ENCODE results near the gene PDE6G.

Gene PDE6G

DNA sequence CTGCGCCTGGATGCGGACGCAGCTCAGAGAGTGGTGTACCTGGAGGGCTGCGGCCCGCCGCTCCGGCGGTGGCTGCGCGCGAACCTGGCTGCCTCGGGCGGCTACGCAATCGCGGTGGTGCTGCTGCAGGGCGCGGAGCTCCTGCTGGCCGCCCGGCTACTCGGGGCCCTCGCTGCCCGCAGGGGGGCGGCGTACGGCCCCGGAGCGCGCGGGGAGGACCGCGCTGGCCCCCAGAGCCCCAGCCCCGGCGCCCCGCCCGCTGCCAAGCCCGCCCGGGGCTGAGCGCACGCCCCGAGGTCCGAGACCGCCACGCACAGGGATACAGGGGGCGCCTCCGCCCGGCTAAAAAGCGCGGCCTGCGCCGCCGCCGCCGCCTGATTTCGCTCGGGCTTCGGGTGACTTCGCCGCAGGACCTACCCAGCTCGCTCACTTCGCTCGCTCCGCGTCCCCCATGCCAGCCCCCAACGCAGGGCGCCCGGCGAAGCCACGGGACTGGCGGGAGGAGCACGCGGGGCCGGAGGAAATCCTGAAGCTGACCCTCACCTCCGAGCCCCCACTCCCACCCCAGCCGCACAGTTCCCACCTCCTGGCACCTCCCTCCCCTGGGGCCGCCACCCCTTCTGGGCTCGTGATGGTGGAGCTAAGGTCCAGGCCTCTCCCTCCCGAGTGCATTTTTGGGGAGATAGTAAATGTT, 8.2 kb downstream of the PDE6G start:
- Histone ChIP-seq H3K36me3 (ENCODE audit: control insufficient read depth, insufficient read depth, low read length) (no peaks in the 10 kb centered on the region), H3K27me3 (replicated peaks; ENCODE audit: control insufficient read depth, insufficient read depth, low read length) (no peaks in the 10 kb centered on the region), H3K4me3 (replicated peaks; ENCODE audit: low read depth, low read length) (no peak overlapping the region)
- no peak for DNase-seq (ENCODE audit: extremely low read depth, insufficient read length)
- TF ChIP-seq CTCF (IDR thresholded peaks at IDR 0.05; ENCODE audit: insufficient read depth, low read length, poor library complexity, severe bottlenecking) = no peak

- Histone ChIP-seq H3K27me3 (replicated peaks; ENCODE audit: control insufficient read depth, insufficient read depth, low read length) (no peaks in the 10 kb centered on the region), H3K4me3 (replicated peaks; ENCODE audit: low read depth, low read length) (no peak overlapping the region), H3K36me3 (ENCODE audit: control insufficient read depth, insufficient read depth, low read length) (no peaks in the 10 kb centered on the region)
- no peak for DNase-seq (ENCODE audit: extremely low read depth, insufficient read length)
- no peak for TF ChIP-seq CTCF (IDR thresholded peaks at IDR 0.05; ENCODE audit: insufficient read depth, low read length, poor library complexity, severe bottlenecking)
These were observed 8.7 kb downstream of the PDE6G start for GRCh38 chr17:81647640-81648012.

GRCh38 chr17:81646869-81647600, 9.3 kb downstream of the PDE6G start:
- TF ChIP-seq CTCF (IDR thresholded peaks at IDR 0.05; ENCODE audit: insufficient read depth, low read length, poor library complexity, severe bottlenecking) = no peak
- Histone ChIP-seq H3K36me3 (ENCODE audit: control insufficient read depth, insufficient read depth, low read length) (no peaks in the 10 kb centered on the region), H3K4me3 (replicated peaks; ENCODE audit: low read depth, low read length) (no peak overlapping the region), H3K27me3 (replicated peaks; ENCODE audit: control insufficient read depth, insufficient read depth, low read length) (no peaks in the 10 kb centered on the region)
- no peak for DNase-seq (ENCODE audit: extremely low read depth, insufficient read length)

GRCh38 chr17:81644976-81645952, 11.1 kb downstream of the PDE6G start:
- Histone ChIP-seq H3K36me3 (ENCODE audit: control insufficient read depth, insufficient read depth, low read length) (no peaks in the 10 kb centered on the region), H3K27me3 (replicated peaks; ENCODE audit: control insufficient read depth, insufficient read depth, low read length) (no peaks in the 10 kb centered on the region), H3K4me3 (replicated peaks; ENCODE audit: low read depth, low read length) (no peak overlapping the region)
- TF ChIP-seq CTCF (IDR thresholded peaks at IDR 0.05; ENCODE audit: insufficient read depth, low read length, poor library complexity, severe bottlenecking) = no peak
- no peak for DNase-seq (ENCODE audit: extremely low read depth, insufficient read length)

DNA sequence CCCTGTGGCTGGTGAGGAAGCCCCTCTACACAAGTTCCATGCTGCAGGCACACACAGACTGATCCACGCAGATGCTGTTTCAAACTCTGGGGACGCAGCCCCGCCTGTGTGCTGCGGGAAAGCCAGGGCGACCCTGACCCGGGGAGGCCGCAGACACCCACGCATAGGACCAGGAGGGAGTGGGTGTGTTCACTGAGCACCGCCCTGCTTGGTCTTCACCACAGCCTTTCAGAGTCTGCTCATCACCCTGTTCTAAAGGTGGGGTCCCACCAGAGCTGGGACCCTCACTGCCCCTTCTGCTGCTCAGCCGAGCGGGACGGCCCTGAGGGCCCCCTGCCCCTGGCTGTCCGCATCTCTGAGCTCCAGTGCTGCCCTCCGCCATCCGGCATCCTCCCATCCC, 11.8 kb downstream of the PDE6G start:
- no peaks in the 10 kb centered on the region for H3K36me3 ChIP-seq (ENCODE audit: control insufficient read depth, insufficient read depth, low read length)
- no peak for TF ChIP-seq CTCF (IDR thresholded peaks at IDR 0.05; ENCODE audit: insufficient read depth, low read length, poor library complexity, severe bottlenecking)
- DNase-seq (ENCODE audit: extremely low read depth, insufficient read length) = no peak
- no peak overlapping the region for H3K4me3 ChIP-seq (replicated peaks; ENCODE audit: low read depth, low read length)
- no peaks in the 10 kb centered on the region for H3K27me3 ChIP-seq (replicated peaks; ENCODE audit: control insufficient read depth, insufficient read depth, low read length)

Measured in GM06990 (cell line).